PC-9 (cell line): ENCODE results near the gene PAX8. TPM values are rescaled to one million over a fixed set of nuclear protein-coding genes. Genes with fewer than 3 reads are reported as not detected.

Source experiments
- BruUV-seq: library from RNA; stranded (reverse); fragments of 400-500 nt; replicated peaks from 2 replicates; lab custom pipeline; 2021; lab: Mats Ljungman, UMichigan
- CTCF ChIA-PET: fragments of 300-600 bp; sonication (Branson Sonifier 250); formaldehyde crosslinking; loops from one replicate; lab custom pipeline; 2022; ENCODE audit warnings: antibody characterized with exemption; lab: Charles Lee
- POLR2A ChIA-PET: fragments of 300-600 bp; sonication (Branson Sonifier 250); formaldehyde crosslinking; loops from one replicate; lab custom pipeline; 2022; ENCODE audit warnings: antibody characterized with exemption; ENCODE audit not compliant: unreplicated experiment; lab: Charles Lee
- DNase-seq, 2 experiments: peaks; one replicate each; pipeline versions ENCODE4 v3.0.0 to v3.0.0-alpha.2; 2015 to 2022; ENCODE audit warnings: mixed read lengths in 1 of 2
- H2AFZ ChIP-seq: fragments of 200-600 bp; sonication (generic); 2 replicates; pipeline ENCODE4 v1.8.1; 2017; ENCODE audit warnings: antibody characterized with exemption
- H3F3A ChIP-seq: fragments of 200-600 bp; sonication (generic); 2 replicates; pipeline ENCODE4 v1.8.1; 2017; ENCODE audit warnings: antibody characterized with exemption, mild to moderate bottlenecking, low read depth; ENCODE audit not compliant: insufficient read depth
- H3K27ac ChIP-seq: fragments of 200-600 bp; sonication (generic); 2 replicates; pipeline ENCODE4 v1.6.1; 2016; ENCODE audit warnings: mixed run types
- H3K27me3 ChIP-seq: fragments of 200-600 bp; sonication (generic); 2 replicates; pipeline ENCODE4 v1.6.1; 2016; ENCODE audit warnings: low read depth, mixed run types; ENCODE audit not compliant: insufficient read depth
- H3K36me3 ChIP-seq: fragments of 200-600 bp; sonication (generic); 2 replicates; pipeline ENCODE4 v1.6.1; 2016; ENCODE audit warnings: low read depth, mixed run types
- H3K4me1 ChIP-seq: fragments of 200-600 bp; sonication (generic); replicated peaks from 2 replicates; pipeline ENCODE4 v1.6.1; 2016; ENCODE audit warnings: mixed run types; ENCODE audit not compliant: insufficient read depth
- H3K4me2 ChIP-seq: fragments of 200-600 bp; sonication (generic); 2 replicates; pipeline ENCODE4 v1.6.1; 2017; ENCODE audit warnings: mixed run types
- H3K4me3 ChIP-seq: fragments of 200-600 bp; sonication (generic); 2 replicates; pipeline ENCODE4 v1.6.1; 2016; ENCODE audit warnings: mixed run types
- H3K79me2 ChIP-seq: fragments of 200-600 bp; sonication (generic); 2 replicates; pipeline ENCODE4 v1.6.1; 2017; ENCODE audit warnings: low read depth, mixed run types
- H3K9me2 ChIP-seq: fragments of 200-600 bp; sonication (generic); 2 replicates; pipeline ENCODE4 v1.8.1; 2017; ENCODE audit warnings: mild to moderate bottlenecking; ENCODE audit not compliant: insufficient read depth
- H3K9me3 ChIP-seq: fragments of 200-600 bp; sonication (generic); 2 replicates; pipeline ENCODE4 v1.8.1; 2016; ENCODE audit warnings: low read depth; ENCODE audit not compliant: insufficient read depth
- H4K20me1 ChIP-seq: fragments of 200-600 bp; sonication (generic); 2 replicates; pipeline ENCODE4 v1.8.1; 2017; ENCODE audit not compliant: insufficient read depth
- EZH2 ChIP-seq: fragments of 200-600 bp; sonication (generic); IDR thresholded peaks from 2 replicates; pipeline ENCODE4 v1.8.0; 2017; ENCODE audit warnings: antibody characterized with exemption, low read depth
- intact Hi-C: fragments of 100-400 bp; cut with micrococcal nuclease; formaldehyde crosslinking; loops from one replicate; pipeline ENCODE4 v1.10.0; 2022; ENCODE audit not compliant: unreplicated experiment
- total RNA-seq: library from RNA; stranded (reverse); gene quantifications from 2 replicates; pipeline ENCODE4 v1.2.3, GENCODE V29; 2021
- TF ChIP-seq, protein P1 (sequence below): fragments of 200-600 bp; sonication (generic); conservative IDR thresholded peaks from 2 replicates; pipeline ENCODE4 v1.6.1; 2017; ENCODE audit warnings: mixed run types, antibody characterized with exemption, mild to moderate bottlenecking, moderate library complexity

Gene PAX8
- total RNA-seq, 1 experiment from 2014 or later: 5.8 TPM

DNA sequence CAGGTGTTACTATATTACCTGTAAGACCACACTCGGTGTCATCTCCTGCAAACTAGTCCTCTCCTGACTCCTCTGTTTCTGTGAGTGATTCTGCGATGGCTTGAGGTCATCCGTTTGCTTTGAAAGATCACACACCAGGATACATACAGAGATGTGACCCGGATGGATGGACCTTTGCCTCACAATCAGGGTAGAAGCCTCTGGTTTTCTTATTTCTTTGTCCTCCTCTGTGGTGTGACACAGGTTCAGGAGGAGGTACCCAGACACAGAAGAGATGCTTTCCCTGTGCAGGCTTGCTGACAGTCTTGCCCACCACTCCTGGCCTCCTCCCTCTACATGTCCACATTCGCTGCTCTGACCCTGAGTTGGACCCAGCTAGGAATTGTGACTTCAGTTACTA lies 70.3 kb downstream of the PAX8 start:
- 0 out of 2 replicates have a peak, but pooled peaks cover 6% of the 10 kb centered on the region for H3F3A ChIP-seq
- H3K4me1 ChIP-seq: peaks cover 20% of the 10 kb centered on the region
- no peak overlapping the region for H3K4me3 ChIP-seq
- no peaks in the 10 kb centered on the region for H3K9me2 ChIP-seq
- no peaks in the 10 kb centered on the region for H3K9me3 ChIP-seq
- POLR2A ChIA-PET: no interaction called here
- TF ChIP-seq, protein P1, sequence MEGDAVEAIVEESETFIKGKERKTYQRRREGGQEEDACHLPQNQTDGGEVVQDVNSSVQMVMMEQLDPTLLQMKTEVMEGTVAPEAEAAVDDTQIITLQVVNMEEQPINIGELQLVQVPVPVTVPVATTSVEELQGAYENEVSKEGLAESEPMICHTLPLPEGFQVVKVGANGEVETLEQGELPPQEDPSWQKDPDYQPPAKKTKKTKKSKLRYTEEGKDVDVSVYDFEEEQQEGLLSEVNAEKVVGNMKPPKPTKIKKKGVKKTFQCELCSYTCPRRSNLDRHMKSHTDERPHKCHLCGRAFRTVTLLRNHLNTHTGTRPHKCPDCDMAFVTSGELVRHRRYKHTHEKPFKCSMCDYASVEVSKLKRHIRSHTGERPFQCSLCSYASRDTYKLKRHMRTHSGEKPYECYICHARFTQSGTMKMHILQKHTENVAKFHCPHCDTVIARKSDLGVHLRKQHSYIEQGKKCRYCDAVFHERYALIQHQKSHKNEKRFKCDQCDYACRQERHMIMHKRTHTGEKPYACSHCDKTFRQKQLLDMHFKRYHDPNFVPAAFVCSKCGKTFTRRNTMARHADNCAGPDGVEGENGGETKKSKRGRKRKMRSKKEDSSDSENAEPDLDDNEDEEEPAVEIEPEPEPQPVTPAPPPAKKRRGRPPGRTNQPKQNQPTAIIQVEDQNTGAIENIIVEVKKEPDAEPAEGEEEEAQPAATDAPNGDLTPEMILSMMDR: no peak
- no peak for TF ChIP-seq EZH2
- H4K20me1 ChIP-seq: no peaks in the 10 kb centered on the region
- H3K4me2 ChIP-seq: no peak overlapping the region
- H2AFZ ChIP-seq: no peak overlapping the region
- intact Hi-C loops: no loop called here
- no peak for DNase-seq
- H3K79me2 ChIP-seq: no peaks in the 10 kb centered on the region
- no TSS peak for BruUV-seq
- H3K27ac ChIP-seq: no peak overlapping the region
- CTCF ChIA-PET: interaction anchor here (1.1 kb wide), 1 partner anchor 128 kb away, joined by 3 read pairs; no protein-coding TSS in a partner anchor
- no peaks in the 10 kb centered on the region for H3K27me3 ChIP-seq
- H3K36me3 ChIP-seq: no peaks in the 10 kb centered on the region

DNA sequence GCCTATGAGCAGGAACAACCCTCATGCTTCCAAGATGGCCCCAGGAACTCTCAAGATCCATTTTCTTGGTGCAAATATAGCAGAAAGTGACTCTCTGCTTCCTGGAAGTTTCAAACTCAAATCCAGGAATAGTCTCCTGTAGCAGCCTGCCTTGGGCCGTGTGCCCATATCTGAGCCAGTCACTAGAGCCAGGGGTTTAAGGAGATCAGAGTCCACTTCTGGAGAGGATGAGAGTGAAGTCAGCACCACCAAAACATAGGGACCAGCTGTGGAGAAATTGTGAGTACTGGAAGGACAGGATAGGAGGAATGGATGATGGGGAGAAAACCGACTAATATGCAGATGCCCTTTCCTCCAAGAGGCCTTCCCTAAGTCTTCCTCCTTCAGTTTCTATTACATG lies 71.7 kb downstream of the PAX8 start:
- Histone ChIP-seq H3F3A (peaks cover 6% of the 10 kb centered on the region; the same call in 1 of the 2 replicates), H4K20me1 (no peaks in the 10 kb centered on the region), H3K79me2 (no peaks in the 10 kb centered on the region), H3K27me3 (no peaks in the 10 kb centered on the region), H3K27ac (no peak overlapping the region), H3K36me3 (no peaks in the 10 kb centered on the region), H2AFZ (no peak overlapping the region), H3K9me3 (no peaks in the 10 kb centered on the region), H3K4me3 (no peak overlapping the region), H3K4me1 (peaks cover 19% of the 10 kb centered on the region), H3K9me2 (no peaks in the 10 kb centered on the region), H3K4me2 (no peak overlapping the region)
- POLR2A ChIA-PET: no interaction called here
- intact Hi-C loops: no loop called here
- CTCF ChIA-PET: no interaction called here
- no TSS peak for BruUV-seq
- TF ChIP-seq, protein P1: no peak
- no peak for TF ChIP-seq EZH2
- no peak for DNase-seq

DNA sequence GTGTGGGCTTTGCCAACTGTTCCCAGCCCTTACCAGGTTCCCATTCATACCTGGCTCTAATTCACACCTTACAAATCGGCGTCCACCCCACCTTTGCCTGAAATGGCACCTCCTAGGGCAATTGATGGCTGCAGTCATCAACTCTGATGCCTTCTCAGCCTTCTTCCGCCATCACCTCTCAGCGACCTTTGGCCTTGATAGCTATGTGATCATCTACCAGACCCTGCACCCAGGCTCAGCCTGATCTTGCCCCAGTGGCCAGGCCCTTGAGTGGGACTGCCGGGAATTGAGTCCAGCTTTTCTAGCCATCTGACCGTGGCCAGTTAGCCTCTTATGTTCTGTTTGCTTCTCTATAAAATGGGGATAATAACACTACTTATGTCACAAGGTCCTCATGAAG lies 72.5 kb downstream of the PAX8 start:
- H3K36me3 ChIP-seq: no peaks in the 10 kb centered on the region
- H3K79me2 ChIP-seq: no peaks in the 10 kb centered on the region
- no peaks in the 10 kb centered on the region for H3K9me3 ChIP-seq
- peaks cover 11% of the 10 kb centered on the region for H3K4me1 ChIP-seq
- no peak overlapping the region for H2AFZ ChIP-seq
- H3K27me3 ChIP-seq: no peaks in the 10 kb centered on the region
- intact Hi-C loops: no loop called here
- H3K27ac ChIP-seq: no peak overlapping the region
- no peaks in the 10 kb centered on the region for H3K9me2 ChIP-seq
- H3K4me3 ChIP-seq: no peak overlapping the region
- CTCF ChIA-PET: interaction anchor here (0.6 to 1.5 kb wide), 2 partner anchors 43 to 453 kb away, joined by 3 read pairs; no protein-coding TSS in a partner anchor
- POLR2A ChIA-PET: no interaction called here
- no peak overlapping the region for H3K4me2 ChIP-seq
- H3F3A ChIP-seq: no peaks in the 10 kb centered on the region; the same call in 1 of the 2 replicates
- H4K20me1 ChIP-seq: no peaks in the 10 kb centered on the region
- no peak for TF ChIP-seq EZH2
- TF ChIP-seq, protein P1: no peak
- BruUV-seq: no TSS peak
- DNase-seq: no peak
